Raji (cell line): ENCODE results near the gene TPPP.

ENCODE experiments used
- POLR2A ChIP-seq: IDR thresholded peaks from 2 replicates; pipeline ENCODE4 v1.6.1; 2011; ENCODE audit warnings: low read depth, low read length, control low read depth; ENCODE audit not compliant: insufficient read depth

TPPP gene

DNA sequence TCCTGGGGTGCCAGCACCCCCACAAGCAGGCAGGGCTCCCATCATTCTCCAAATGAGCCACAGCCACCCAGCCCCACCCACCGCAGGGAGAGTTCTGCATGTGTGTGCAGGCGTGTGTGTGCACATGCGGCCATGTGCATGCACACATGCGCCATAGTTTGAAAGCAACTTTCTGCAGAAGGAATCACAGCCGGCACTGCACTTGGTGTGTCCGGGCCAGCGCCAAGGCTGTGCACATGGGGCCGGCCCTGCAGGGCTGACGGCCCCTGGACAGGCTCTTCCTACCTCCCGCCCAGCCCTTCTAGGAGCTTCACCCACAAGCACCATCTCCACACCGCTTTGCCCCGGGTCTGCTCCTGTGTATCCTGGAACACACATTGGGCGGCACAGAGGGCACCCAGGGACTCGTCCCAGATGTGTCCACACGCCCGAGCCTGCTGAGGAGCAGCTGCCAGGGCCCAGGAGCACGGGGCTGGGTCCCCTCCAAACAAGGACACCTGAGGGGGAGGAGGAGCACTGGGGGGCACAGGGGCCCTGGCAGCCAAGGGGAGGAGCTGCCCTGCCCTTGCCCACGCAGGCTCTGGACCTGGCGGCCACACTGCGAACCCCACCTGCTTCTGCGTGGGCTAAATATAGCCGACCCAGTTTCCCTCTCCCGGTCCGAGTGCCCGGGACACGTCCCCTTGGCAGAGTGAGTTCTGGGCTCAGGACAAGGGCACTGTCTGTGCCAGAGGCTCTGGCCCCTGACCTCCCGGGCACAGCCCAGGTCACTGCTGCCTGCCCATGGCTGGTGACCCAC is 19.1 kb downstream of the TPPP start:
- TF ChIP-seq POLR2A, result no peak

DNA sequence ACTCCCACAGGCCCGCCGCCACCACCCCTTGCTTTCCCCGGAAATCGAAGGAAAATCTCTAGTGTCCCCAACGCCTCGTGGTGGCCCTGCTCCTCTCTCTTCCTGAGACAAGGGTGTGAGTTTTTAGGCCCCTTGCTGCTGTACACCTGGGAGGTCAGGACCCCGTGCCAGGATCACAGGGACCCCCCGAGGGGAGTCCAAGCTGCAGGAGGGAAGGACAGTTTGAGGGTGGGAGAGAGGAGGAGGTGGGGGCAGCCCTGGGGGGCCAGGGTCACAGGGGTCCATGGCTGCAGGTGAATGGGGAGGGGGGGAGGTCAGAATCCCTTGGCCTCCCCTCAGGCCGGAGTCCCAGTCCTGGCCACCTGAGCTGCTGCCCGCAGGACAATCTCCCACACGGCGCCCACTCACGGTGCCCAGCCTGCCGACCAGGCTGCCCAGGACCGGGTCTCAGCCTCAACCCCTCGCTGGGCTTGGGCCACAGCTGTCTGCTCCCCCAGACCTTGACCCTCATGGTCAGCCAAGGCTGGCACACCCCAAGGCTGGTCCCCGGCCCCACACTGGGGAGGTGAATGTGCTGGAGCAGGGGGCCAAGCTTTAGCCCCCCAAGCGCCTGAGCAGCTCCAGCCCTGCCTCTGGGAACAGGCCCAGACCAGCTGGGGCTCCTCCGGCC is 19.9 kb downstream of the TPPP start:
- no peak; the same call in 1 of the 2 replicates for TF ChIP-seq POLR2A

GRCh38 chr5:672329-673160 is 20.6 kb downstream of the TPPP start:
- no peak for TF ChIP-seq POLR2A

- TF ChIP-seq POLR2A, result no peak
Observed at GRCh38 chr5:671459-672328, 21.5 kb downstream of the TPPP start.

DNA sequence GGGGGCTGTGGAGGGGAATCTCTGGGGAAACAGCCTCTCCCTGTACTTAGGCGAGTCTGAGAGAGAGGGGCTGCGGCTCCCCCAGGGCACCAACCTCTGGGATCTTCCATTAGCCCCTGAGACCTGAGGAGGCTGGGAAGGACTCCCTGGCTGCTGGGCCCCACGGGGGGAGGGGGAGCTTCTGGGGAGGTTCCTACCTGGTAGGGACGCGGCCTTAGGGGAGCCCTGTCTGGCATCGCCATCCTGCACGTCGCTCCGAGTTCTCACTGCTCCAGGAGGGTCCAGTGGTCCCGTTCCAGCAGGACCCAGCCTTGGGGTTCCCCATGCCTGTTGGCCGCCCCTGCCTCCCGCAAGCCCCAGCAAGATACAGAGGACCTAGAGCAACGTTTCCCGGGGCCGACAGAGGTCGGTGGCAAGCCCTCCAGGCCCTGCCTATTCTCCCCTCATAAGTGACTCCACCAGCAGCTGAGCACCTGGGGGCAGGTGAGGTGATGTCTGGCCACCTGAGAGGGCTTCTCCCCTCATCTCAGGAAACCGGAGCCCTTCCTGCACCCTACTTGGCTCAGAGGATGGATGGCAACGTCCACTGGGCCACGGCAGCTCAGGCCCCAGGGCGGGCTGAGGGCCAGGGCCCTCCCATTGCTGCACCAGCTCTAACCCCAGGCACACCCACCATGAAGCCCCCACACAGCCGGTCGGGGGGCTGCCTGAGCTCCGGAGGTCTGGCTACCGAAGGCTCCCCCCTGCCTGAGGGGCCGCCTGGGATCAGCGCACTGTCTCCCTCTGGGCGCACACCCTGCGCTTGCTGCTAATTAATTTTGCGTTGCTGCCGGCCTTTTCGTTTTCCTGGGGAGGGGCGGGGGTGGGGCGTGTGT is 22.5 kb downstream of the TPPP start:
- TF ChIP-seq POLR2A, result no peak

- no peak for TF ChIP-seq POLR2A
Observed at GRCh38 chr5:669842-670395, 23.2 kb downstream of the TPPP start.

DNA sequence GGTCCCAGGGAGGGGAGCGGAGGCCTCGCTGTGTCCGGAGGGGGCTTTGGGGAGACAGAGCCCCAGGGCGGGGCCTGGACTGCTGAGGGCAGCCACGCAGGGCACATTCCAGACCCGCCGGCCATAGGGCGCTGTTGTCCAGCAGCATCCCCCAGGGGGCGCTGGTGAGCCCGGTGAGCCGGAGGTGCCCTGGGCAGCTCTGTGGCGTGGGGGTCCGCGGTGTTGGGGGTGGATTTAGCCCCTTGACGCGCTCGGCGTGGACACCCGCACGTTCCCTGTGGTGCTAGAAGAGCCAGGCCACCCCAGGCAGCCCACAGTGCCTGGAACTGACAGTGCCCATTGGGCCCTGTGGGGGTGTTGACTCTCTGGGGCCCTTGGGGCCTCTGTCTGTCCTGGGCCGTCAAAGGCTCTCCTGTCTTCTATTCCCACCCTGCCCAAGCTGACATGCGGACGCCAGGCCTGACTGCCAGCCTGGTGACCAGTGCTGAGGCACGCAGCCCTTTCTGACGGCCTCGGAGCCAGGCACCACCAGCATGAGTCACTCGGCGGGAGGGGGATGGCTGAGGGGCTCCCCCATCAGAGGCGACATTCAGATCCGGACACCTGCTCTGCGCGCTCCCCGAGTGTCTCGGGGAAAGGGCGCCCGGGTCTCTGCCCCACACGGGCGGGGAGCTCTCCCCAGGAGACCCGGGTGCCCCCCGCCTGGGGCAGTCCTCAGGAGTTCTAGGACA is 23.9 kb downstream of the TPPP start:
- TF ChIP-seq POLR2A, result no peak

DNA sequence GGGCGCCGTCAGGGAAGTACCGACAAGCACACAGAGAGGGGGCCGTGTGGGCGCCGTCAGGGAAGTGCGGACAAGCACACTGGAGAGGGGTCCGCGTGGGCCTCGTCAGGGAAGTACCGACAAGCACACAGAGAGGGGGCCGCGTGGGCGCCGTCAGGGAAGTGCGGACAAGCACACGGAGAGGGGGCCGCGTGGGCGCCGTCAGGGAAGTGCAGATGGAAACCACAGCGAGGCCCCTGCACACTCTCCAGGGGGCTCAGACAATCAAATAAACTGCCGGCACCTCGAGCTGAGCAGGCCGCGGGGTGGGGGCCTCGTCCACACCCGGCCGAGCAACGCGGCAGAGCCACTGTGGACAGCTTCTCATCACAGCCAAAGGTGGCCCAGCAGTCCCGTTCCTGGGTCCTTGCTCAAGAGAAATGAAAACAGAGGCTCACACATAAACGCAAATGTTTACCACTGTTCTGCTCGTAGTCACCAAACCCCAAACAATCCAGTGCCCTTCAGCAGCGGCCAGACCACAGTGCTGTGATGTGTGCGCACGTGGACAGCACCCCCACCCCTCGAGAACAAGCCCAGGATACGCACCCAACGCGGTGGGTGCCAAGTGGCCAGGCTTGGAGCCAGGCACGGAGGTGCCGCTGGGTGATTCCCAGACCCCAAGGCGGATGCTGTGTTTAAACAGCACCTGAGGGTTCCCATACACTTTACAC is 24.7 kb downstream of the TPPP start:
- no peak for TF ChIP-seq POLR2A

DNA sequence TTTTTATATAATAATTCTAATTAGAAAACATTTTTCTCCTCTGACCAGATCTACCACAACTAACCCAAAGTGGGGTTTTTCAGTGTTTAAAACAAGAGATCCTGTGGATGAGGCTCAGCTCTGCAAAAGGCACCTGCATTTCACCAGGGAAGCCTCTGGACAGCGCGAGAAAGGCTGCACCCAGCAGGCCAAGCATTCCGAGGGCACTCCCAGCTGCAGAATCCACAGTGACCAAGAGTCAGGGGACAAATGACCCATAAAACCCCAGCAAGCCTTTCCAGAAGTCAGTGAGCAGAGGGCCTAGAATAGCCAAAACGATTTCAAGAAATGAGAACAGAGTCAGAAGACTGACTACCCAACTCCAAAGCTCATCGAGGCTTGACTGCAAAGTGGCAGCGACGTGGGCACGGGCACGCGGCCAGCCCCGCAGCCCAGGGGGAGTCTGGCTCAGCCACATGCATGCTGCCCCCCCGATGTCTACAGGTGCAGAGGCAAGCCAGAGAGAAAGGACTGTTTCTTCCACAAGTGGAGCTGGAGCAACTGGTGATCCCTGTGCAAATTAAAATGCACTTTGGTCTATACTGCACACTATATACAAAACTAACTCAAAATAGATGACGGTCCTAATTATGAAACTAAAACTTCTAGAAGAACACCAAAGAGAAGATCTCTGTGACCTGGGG is 26.2 kb downstream of the TPPP start:
- TF ChIP-seq POLR2A, result no peak

DNA sequence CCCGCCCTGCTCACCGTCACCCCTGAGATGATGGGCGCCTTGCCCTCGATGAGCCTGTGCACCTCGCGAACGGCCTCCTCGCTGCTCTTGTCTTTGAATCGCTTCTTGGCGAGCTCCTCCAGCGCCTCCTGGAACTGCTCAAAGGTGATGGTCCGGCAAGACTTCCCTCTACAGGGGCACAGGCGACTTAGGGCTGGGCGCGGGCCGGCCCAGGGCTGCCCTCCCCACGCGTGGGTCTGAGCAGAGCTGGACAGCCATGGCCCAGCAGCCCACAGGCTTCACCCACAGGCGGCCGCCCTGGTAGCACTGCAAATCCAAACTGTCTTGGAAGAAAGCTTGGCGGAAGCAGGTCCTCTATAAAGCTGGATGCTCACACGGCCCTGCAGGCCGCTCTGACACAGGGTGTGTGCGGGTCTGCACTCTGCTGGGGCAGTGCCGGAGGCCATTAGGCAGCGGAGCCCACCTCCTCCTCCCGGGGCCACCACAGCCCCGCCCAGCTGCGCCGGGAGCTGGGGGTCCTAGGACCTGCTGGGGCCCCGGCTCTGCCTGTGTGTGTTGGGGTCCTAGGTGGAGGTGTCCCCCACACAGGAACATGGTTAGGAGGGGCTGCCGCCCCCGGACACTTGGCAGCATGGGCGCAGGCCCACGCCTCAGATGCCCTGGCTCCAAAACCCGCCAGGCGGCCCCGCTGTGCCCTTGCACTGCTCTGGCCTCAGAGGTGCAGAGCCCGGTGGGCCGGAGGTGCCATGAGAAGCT is 27.0 kb downstream of the TPPP start:
- TF ChIP-seq POLR2A, result no peak

DNA sequence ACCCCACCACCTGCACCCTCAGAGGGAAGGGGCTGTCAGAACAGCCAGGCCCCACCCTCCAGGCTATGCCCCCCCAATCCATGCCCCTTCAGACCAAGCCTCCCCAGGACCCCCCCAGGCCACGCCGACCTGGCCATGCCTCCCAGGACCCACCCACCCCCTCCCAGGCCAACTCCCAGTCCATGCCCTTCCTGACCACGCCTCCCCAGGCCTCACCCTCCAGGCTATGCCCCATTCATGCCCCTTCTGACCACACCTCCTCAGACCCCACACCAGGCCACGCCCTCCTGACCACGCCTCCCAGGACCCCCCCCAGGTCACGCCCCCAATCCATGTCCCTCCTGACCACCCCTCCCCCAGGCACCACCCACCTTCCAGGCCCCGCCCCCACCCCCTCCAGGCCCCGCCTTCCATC is 27.6 kb downstream of the TPPP start:
- TF ChIP-seq POLR2A, result no peak
